ENCODE results near the gene PABPC1L2A.
"Not testable (repeated sequence)": the region's sequence is repeated elsewhere in the genome, so short reads cannot be mapped to it uniquely, and the experiment has no call there.

The PABPC1L2A gene

DNA sequence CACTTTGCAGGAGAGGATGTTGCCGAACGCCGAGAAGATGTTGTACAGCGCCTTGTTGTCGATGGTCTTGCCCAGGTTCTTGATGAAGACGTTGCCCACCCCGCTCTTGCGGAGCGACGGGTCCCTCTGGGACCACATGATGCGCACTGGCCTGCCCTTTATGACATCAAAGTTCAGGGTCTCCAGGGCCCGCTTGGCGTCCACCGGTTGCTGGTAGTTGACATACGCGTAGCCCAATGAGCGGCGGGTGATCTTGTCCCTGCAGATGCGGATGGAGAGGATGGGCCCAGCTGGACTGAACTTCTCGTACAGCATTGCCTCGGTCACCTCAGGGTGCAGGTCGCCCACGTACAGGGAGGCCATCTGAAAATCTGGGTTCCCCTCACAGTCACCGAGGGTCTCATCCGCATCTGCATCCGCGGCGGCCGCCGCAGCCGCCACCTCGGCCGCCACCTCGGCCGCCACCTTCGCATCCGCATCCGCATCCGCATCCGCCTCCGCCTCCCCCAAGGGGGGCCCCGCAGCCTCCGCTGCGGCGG lies at the start of gene PABPC1L2A:
Gene PABPC1L2A (minus strand): TSS at position 489 of the 539 bp plus-strand sequence. CDS start 126 bp downstream, at position 363.
- not testable (repeated sequence) for H3K4me1 ChIP-seq (ENCODE audit: control insufficient read depth in 1 of 2, insufficient read depth in 2 of 2, low read length in 2 of 2); H3K9me3 ChIP-seq (ENCODE audit: control insufficient read depth in 1 of 2, low read length in 2 of 2); H3K36me3 ChIP-seq (ENCODE audit: control insufficient read depth in 1 of 2, insufficient read depth in 2 of 2, low read length in 2 of 2); H3K27me3 ChIP-seq (ENCODE audit: low read depth, low read length); H3K4me3 ChIP-seq (ENCODE audit: low read depth in 1 of 2, low read length in 2 of 2); H3K27ac ChIP-seq (ENCODE audit: low read length)

DNA sequence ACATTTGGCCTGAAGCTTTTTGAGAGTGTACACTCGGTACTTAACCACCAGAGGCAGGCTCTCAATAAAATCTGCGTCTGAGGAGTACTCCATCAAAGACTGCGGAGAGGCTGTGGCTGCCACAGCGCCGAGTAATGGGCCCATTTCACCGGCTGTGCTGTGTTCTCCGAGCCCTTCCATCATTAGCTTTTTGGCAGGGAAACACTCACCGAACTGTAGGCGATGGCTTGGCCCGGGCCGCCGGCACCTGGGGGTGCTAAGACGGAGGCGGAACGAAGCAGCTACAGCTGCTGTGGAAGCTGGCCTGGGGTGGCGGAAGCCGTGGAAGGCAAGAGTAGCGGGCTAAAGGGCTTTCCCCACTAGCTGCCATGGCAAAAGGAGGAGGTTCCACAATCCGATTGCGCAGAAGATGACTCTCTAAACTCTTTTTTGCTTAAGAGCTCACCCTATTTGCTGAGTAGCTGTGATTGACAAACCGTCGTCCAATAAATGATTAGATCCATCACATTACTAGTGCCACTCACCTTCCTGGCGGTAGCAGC lies 48.5 kb upstream of the PABPC1L2A start:
- Histone ChIP-seq H3K9me3 (ENCODE audit: control insufficient read depth in 1 of 2, low read length in 2 of 2) (no peaks in the 10 kb centered on the region), H3K4me1 (ENCODE audit: control insufficient read depth in 1 of 2, insufficient read depth in 2 of 2, low read length in 2 of 2) (no peaks in the 10 kb centered on the region), H3K27me3 (ENCODE audit: low read depth, low read length) (no peaks in the 10 kb centered on the region), H3K27ac (ENCODE audit: low read length) (no peak overlapping the region), H3K36me3 (ENCODE audit: control insufficient read depth in 1 of 2, insufficient read depth in 2 of 2, low read length in 2 of 2) (no peaks in the 10 kb centered on the region), H3K4me3 (ENCODE audit: low read depth in 1 of 2, low read length in 2 of 2) (peak overlapping the region in 1 of 2 donors; percentile 42)

DNA sequence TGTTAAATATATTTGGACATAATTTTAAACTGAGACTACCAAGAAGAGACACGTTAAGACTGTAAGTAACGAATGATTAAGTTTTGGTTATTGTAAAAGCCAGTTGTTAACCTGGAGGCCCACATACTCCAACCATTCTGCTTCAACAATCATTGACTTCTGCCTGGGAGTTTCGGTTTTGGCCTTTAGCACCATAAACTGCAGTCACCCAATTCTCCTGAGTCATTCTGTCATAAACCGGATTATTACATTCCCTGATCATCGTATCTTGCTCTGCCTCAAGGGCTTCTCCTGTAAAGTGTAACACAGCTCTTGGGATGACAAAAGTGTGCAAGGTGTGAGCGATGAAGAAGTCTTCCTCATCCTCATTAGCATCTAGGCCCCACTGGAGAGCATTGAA lies 46.9 kb upstream of the PABPC1L2A start:
- Histone ChIP-seq H3K4me1 (ENCODE audit: control insufficient read depth in 1 of 2, insufficient read depth in 2 of 2, low read length in 2 of 2) (no peaks in the 10 kb centered on the region), H3K4me3 (ENCODE audit: low read depth in 1 of 2, low read length in 2 of 2) (no peak overlapping the region), H3K27ac (ENCODE audit: low read length) (no peak overlapping the region), H3K36me3 (ENCODE audit: control insufficient read depth in 1 of 2, insufficient read depth in 2 of 2, low read length in 2 of 2) (no peaks in the 10 kb centered on the region), H3K9me3 (ENCODE audit: control insufficient read depth in 1 of 2, low read length in 2 of 2) (no peaks in the 10 kb centered on the region), H3K27me3 (ENCODE audit: low read depth, low read length) (no peaks in the 10 kb centered on the region)

DNA sequence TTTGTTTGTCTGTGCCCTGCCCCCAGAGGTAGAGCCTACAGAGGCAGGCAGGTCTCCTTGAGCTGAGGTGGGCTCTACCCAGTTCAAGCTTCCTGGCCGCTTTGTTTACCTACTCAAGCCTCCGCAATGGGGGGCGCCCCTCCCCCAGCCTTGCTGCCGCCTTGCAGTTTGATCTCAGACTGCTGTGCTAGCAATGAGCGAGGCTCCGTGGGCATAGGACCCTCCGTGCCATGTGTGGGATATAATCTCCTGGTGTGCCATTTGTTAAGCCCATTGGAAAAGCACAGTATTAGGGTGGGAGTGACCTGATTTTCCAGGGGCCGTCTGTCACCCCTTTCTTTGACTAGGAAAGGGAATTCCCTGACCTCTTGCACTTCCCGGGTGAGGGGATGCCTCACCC lies 20.2 kb upstream of the PABPC1L2A start:
- not testable (repeated sequence) for H3K4me3 ChIP-seq (ENCODE audit: low read depth in 1 of 2, low read length in 2 of 2); H3K9me3 ChIP-seq (ENCODE audit: control insufficient read depth in 1 of 2, low read length in 2 of 2); H3K27me3 ChIP-seq (ENCODE audit: low read depth, low read length); H3K27ac ChIP-seq (ENCODE audit: low read length); H3K4me1 ChIP-seq (ENCODE audit: control insufficient read depth in 1 of 2, insufficient read depth in 2 of 2, low read length in 2 of 2); H3K36me3 ChIP-seq (ENCODE audit: control insufficient read depth in 1 of 2, insufficient read depth in 2 of 2, low read length in 2 of 2)

DNA sequence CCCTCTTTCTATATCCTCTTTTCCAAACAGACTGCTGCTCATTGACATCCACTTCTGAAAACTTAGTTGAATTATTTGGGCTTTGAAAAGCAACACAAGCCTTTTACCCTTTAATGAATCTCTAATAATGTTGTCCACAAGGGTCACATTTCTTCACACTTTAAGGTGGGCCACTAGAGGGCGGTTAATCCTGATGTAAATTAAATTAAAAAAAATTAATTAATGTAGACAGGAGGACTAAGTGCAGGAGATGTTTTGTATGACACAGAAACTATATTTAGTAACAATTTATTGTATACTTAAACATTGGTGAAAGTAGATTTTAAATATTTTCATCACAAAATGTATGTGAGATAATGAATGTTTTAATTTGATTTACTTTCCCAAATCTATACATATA lies 7.5 kb upstream of the PABPC1L2A start:
- H3K36me3 ChIP-seq (ENCODE audit: control insufficient read depth in 1 of 2, insufficient read depth in 2 of 2, low read length in 2 of 2); H3K27ac ChIP-seq (ENCODE audit: low read length): not testable (repeated sequence)

DNA sequence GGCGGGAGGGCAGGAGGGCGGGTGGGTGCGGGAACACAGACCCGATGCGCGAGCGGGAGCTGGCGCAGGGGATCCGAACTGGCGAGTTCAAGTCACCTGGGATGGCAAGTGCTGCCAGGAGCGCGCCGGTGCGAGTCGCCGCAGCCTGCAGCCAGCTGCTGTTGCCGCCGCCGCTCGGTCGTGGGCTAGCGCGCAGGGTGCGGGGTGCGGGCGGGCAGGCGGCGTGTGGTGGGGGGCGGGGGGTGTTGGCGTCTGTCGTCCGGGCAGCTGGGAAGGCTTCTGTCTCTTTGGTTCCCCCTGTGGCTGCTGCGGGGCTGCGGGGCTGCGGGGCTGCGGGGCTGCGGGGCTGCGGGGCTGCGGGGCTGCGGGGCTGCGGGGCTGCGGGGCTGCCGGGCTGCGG lies 572 bp upstream of the PABPC1L2A start:
- H3K27me3 ChIP-seq (ENCODE audit: low read depth, low read length); H3K4me1 ChIP-seq (ENCODE audit: control insufficient read depth in 1 of 2, insufficient read depth in 2 of 2, low read length in 2 of 2); H3K36me3 ChIP-seq (ENCODE audit: control insufficient read depth in 1 of 2, insufficient read depth in 2 of 2, low read length in 2 of 2); H3K9me3 ChIP-seq (ENCODE audit: control insufficient read depth in 1 of 2, low read length in 2 of 2); H3K4me3 ChIP-seq (ENCODE audit: low read depth in 1 of 2, low read length in 2 of 2); H3K27ac ChIP-seq (ENCODE audit: low read length): not testable (repeated sequence)

More for the DNA sequence above, 7.5 kb upstream of the PABPC1L2A start:
- H3K4me1 ChIP-seq (ENCODE audit: control insufficient read depth in 1 of 2, insufficient read depth in 2 of 2, low read length in 2 of 2); H3K27me3 ChIP-seq (ENCODE audit: low read depth, low read length); H3K4me3 ChIP-seq (ENCODE audit: low read depth in 1 of 2, low read length in 2 of 2); H3K9me3 ChIP-seq (ENCODE audit: control insufficient read depth in 1 of 2, low read length in 2 of 2): not testable (repeated sequence)

DNA sequence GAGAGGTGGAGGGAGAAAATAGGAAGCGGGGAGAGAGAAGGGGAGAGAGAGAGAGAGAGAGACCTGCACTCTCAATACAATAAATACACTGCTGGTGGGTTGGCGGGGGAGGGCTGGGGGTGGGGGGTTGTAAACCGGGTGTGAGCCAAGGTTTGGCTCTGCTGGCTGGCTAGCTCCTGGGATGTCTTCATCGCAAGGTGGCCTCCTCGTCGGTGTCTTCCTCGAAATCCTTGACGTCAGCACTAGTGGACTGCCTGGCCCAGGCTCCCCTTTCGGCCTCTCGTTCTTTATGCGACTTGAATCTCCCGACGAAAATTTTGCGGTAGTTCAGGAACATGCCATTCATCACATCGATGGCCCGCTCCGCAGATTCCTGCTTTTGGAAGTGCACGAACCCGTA lies 715 bp downstream of the PABPC1L2A start:
- H3K27me3 ChIP-seq (ENCODE audit: low read depth, low read length); H3K9me3 ChIP-seq (ENCODE audit: control insufficient read depth in 1 of 2, low read length in 2 of 2); H3K4me3 ChIP-seq (ENCODE audit: low read depth in 1 of 2, low read length in 2 of 2); H3K36me3 ChIP-seq (ENCODE audit: control insufficient read depth in 1 of 2, insufficient read depth in 2 of 2, low read length in 2 of 2); H3K27ac ChIP-seq (ENCODE audit: low read length); H3K4me1 ChIP-seq (ENCODE audit: control insufficient read depth in 1 of 2, insufficient read depth in 2 of 2, low read length in 2 of 2): not testable (repeated sequence)

DNA sequence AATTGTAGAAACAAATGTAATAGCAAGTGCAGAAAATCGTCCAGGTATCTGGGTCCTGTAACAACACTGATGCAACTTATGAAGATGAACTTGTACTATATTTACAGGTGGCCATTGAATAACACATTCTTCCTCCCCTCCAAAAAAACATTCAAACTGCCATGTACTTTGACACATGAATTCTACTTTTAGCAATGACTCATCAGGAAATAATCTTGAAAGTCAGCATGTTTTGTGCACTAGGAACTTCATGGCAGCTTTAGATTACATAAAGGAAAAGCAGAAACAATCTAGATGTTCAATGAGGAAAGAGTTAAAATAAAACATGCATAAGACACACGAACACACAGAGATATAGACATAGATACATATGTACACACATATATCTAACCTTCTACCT lies 2.5 kb downstream of the PABPC1L2A start:
- Histone ChIP-seq H3K27ac (ENCODE audit: low read length) (no peak overlapping the region), H3K4me3 (ENCODE audit: low read depth in 1 of 2, low read length in 2 of 2) (no peak overlapping the region), H3K36me3 (ENCODE audit: control insufficient read depth in 1 of 2, insufficient read depth in 2 of 2, low read length in 2 of 2) (no peaks in the 10 kb centered on the region), H3K9me3 (ENCODE audit: control insufficient read depth in 1 of 2, low read length in 2 of 2) (no peaks in the 10 kb centered on the region), H3K27me3 (ENCODE audit: low read depth, low read length) (no peaks in the 10 kb centered on the region), H3K4me1 (ENCODE audit: control insufficient read depth in 1 of 2, insufficient read depth in 2 of 2, low read length in 2 of 2) (no peaks in the 10 kb centered on the region)

DNA sequence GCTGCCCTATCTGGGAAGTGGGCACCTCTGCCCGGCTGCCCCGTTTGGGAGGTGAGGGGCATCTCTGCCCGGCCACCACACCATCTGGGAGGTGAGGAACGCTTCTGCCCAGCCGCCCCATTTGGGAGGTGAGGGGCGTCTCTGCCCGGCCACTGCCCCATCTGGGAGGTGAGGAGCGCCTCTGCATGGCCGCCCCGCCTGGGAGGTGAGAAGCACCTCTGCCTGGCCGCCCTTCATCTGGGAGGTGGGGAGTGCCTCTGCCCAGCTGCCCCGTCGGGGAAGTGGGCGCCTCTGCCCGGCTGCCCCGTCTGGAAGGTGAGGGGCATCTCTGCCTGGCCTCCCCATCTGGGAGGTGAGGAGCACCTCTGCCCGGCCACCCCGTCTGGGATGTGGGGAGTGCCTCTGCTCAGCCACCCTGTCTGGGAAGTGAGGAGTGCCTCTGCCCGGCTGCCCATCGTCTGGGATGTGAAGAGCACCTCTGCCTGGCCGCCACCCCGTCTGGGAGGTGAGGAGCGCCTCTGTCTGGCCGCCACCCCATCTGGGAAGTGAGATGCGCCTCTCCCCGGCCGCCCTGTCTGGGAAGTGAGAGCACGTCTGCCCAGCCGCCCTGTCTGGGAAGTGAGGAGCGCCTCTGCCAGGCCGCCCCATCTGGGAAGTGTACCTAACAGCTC lies 9.8 kb downstream of the PABPC1L2A start:
- no peaks in the 10 kb centered on the region for H3K9me3 ChIP-seq (ENCODE audit: control insufficient read depth in 1 of 2, low read length in 2 of 2)
- H3K27ac ChIP-seq (ENCODE audit: low read length), result no peak overlapping the region
- H3K27me3 ChIP-seq (ENCODE audit: low read depth, low read length), result no peaks in the 10 kb centered on the region
- no peak overlapping the region for H3K4me3 ChIP-seq (ENCODE audit: low read depth in 1 of 2, low read length in 2 of 2)
- no peaks in the 10 kb centered on the region for H3K36me3 ChIP-seq (ENCODE audit: control insufficient read depth in 1 of 2, insufficient read depth in 2 of 2, low read length in 2 of 2)
- no peaks in the 10 kb centered on the region for H3K4me1 ChIP-seq (ENCODE audit: control insufficient read depth in 1 of 2, insufficient read depth in 2 of 2, low read length in 2 of 2)

DNA sequence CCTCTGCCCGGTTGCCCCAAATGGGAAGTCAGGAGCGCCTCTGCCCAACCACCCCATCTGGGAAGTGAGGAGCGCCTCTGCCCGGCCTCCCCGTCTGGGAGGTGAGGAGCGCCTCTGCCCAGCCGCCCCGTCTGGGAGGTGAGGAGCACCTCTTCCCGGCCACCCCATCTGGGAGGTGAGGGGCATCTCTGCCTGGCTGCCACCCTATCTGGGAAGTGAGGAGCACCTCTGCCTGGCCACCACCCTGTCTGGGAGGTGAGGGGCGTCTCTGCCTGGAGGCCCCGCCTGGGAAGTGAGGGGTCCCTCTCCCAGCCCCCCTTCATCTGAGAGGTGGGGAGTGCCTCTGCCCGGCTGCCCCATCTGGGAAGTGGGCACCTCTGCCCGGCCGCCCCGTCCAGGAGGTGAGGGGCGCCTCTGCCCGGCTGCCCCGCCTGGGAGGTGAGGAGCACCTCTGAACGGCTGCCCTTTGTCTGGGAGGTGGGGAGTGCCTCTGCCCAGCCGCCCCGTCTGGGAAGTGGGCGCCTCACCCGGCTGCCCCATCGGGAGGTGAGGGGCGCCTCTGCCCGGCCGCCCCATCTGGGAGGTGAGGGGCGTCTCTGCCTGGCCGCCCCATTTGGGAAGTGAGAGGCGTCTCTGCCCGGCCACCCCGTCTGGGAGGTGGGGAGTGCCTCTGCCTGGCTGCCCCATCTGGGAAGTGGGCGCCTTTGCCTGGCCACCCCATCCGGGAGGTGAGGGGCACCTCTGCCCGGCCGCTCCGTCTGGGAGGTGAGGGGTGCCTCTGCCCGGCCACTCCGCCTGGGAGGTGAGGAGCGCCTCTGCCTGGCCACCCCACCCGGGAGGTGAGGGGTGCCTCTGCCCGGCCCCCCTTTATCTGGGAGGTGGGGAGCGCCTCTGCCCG lies 10.6 kb downstream of the PABPC1L2A start:
- no peaks in the 10 kb centered on the region for H3K9me3 ChIP-seq (ENCODE audit: control insufficient read depth in 1 of 2, low read length in 2 of 2)
- H3K27ac ChIP-seq (ENCODE audit: low read length), result no peak overlapping the region
- no peaks in the 10 kb centered on the region for H3K36me3 ChIP-seq (ENCODE audit: control insufficient read depth in 1 of 2, insufficient read depth in 2 of 2, low read length in 2 of 2)
- H3K4me3 ChIP-seq (ENCODE audit: low read depth in 1 of 2, low read length in 2 of 2), result no peak overlapping the region
- no peaks in the 10 kb centered on the region for H3K27me3 ChIP-seq (ENCODE audit: low read depth, low read length)
- H3K4me1 ChIP-seq (ENCODE audit: control insufficient read depth in 1 of 2, insufficient read depth in 2 of 2, low read length in 2 of 2), result no peaks in the 10 kb centered on the region

DNA sequence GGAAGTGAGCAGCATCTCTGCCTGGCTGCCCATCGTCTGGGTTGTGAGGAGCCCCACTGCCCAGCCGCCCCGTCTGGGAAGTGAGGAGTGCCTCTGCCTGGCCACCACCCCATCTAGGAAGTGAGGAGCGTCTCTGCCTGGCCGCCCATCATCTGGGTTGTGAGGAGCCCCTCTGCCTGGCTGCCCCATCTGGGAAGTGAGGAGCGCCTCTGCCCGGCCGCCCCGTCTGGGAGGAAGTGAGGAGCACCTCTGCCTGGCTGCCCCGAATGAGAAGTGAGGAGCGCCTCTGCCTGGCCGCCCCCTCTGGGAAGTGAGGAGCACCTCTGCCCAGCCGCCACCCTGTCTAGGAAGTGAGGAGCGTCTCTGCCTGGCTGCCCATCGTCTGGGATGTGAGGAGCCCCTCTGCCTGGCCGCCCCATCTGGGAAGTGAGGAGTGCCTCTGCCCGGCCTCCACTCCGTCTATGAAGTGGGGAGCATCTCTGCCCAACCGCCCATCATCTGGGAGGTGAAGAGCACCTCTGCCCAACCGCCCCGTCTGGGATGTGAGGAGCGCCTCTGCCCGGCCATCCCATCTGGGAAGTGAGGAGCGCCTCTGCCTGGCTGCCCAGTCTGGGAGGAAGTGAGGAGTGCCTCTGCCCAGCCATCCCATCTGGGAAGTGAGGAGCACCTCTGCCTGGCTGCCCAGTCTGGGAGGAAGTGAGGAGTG lies 11.4 kb downstream of the PABPC1L2A start:
- not testable (repeated sequence) for H3K36me3 ChIP-seq (ENCODE audit: control insufficient read depth in 1 of 2, insufficient read depth in 2 of 2, low read length in 2 of 2); H3K27ac ChIP-seq (ENCODE audit: low read length); H3K4me3 ChIP-seq (ENCODE audit: low read depth in 1 of 2, low read length in 2 of 2); H3K27me3 ChIP-seq (ENCODE audit: low read depth, low read length); H3K4me1 ChIP-seq (ENCODE audit: control insufficient read depth in 1 of 2, insufficient read depth in 2 of 2, low read length in 2 of 2); H3K9me3 ChIP-seq (ENCODE audit: control insufficient read depth in 1 of 2, low read length in 2 of 2)

All from muscle layer of duodenum (tissue), 2 donors.